ENCODE measurements around the gene RRAD.

RRAD gene

DNA sequence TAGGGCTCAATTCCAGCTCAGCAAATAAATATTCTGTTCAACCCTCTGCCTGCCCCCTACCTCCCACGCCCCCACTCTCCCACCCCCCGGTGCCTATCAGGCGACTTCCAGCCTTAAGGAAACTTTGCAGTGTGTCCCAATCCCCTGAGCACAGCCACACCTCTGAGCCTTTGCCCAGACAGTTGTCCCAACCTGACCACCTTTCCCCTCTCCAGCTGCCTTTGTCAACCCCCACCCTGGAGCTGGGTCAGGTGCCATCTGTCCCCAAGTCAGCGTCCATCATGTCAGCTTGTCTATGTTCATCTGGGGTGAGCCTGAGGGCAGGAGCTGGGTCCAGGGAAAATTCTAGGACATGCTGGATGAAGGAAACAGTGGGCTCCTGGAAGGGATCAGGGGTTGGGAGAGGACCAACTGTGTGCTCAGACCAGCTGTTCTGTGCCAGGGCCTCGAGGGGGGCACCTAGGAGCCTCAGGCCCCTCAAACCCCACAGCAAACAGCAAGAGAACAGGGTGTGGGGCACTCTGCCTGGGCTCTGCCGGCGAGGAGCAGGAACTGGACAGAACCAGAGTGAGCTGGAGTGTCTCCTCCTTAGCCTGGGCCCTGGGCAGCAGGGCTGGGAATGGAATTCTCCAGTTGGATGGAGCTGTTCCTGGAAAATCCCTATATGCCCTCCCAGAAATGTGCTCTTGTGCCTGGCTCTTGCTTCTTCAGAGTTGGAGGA, 24.5 kb downstream of the RRAD start:
- no peak overlapping the region for H3K4me3 ChIP-seq (replicated peaks; ENCODE audit: insufficient read depth, low read length)
- H3K27ac ChIP-seq (replicated peaks) = no peak overlapping the region
- H3K27me3 ChIP-seq (ENCODE audit: insufficient read depth, poor library complexity, severe bottlenecking) = no peaks in the 10 kb centered on the region
- DNase-seq (ENCODE audit: low read depth in 1 of 2, low spot score in 1 of 2) = no peak
- TF ChIP-seq GABPA (IDR thresholded peaks at IDR 0.05; ENCODE audit: low read depth) = no peak

DNA sequence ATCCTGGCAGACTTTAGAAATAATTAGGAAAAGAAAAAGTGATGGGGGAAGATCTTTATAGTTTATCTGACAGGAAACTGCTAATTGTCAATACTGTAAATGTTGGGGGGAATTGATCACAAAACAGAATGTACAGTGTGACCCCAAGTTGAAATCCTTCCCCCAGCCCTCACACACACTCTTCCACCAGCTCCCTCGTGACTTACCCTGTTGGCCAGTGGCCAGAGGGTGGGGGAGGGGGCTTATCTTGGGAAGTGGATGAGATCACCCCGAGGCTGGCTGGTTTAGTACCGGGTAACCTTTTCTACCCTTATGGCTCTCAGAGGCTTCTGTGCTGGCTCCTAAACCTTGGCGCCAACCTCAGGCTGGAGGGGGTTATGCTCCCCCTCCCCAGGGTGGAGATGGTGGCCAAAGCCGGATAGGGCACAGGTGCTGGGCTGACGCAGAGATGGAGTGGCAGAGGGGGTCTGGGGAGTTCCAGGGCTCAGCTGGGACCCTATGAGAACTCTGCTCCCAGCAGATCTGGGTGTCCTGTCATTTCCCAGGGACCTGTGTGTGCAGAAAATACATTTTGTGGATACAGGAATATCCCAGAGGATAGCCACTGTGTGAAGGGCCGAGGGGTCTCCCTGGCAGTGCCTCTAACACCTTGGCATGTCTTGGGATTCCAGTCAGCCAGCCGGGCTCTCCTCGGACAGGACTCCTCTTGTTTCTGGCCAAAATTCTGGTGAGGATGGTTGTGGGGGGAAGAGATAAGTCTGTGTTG, 25.2 kb downstream of the RRAD start:
- DNase-seq (ENCODE audit: low read depth in 1 of 2, low spot score in 1 of 2) = peak in 1 of 2 experiments; percentile 19
- Histone ChIP-seq H3K27ac (replicated peaks) (no peak overlapping the region), H3K4me3 (replicated peaks; ENCODE audit: insufficient read depth, low read length) (no peak overlapping the region), H3K27me3 (ENCODE audit: insufficient read depth, poor library complexity, severe bottlenecking) (no peaks in the 10 kb centered on the region)
- TF ChIP-seq GABPA (IDR thresholded peaks at IDR 0.05; ENCODE audit: low read depth) = no peak
- TF ChIP-seq, protein P1, sequence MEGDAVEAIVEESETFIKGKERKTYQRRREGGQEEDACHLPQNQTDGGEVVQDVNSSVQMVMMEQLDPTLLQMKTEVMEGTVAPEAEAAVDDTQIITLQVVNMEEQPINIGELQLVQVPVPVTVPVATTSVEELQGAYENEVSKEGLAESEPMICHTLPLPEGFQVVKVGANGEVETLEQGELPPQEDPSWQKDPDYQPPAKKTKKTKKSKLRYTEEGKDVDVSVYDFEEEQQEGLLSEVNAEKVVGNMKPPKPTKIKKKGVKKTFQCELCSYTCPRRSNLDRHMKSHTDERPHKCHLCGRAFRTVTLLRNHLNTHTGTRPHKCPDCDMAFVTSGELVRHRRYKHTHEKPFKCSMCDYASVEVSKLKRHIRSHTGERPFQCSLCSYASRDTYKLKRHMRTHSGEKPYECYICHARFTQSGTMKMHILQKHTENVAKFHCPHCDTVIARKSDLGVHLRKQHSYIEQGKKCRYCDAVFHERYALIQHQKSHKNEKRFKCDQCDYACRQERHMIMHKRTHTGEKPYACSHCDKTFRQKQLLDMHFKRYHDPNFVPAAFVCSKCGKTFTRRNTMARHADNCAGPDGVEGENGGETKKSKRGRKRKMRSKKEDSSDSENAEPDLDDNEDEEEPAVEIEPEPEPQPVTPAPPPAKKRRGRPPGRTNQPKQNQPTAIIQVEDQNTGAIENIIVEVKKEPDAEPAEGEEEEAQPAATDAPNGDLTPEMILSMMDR (IDR thresholded peaks at IDR 0.05; ENCODE audit: insufficient read depth, low read length) = no peak
- TF ChIP-seq, protein P2, sequence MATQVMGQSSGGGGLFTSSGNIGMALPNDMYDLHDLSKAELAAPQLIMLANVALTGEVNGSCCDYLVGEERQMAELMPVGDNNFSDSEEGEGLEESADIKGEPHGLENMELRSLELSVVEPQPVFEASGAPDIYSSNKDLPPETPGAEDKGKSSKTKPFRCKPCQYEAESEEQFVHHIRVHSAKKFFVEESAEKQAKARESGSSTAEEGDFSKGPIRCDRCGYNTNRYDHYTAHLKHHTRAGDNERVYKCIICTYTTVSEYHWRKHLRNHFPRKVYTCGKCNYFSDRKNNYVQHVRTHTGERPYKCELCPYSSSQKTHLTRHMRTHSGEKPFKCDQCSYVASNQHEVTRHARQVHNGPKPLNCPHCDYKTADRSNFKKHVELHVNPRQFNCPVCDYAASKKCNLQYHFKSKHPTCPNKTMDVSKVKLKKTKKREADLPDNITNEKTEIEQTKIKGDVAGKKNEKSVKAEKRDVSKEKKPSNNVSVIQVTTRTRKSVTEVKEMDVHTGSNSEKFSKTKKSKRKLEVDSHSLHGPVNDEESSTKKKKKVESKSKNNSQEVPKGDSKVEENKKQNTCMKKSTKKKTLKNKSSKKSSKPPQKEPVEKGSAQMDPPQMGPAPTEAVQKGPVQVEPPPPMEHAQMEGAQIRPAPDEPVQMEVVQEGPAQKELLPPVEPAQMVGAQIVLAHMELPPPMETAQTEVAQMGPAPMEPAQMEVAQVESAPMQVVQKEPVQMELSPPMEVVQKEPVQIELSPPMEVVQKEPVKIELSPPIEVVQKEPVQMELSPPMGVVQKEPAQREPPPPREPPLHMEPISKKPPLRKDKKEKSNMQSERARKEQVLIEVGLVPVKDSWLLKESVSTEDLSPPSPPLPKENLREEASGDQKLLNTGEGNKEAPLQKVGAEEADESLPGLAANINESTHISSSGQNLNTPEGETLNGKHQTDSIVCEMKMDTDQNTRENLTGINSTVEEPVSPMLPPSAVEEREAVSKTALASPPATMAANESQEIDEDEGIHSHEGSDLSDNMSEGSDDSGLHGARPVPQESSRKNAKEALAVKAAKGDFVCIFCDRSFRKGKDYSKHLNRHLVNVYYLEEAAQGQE (IDR thresholded peaks at IDR 0.05; ENCODE audit: insufficient replicate concordance, low read depth) = no peak
- TF ChIP-seq POLR2AphosphoS5 (IDR thresholded peaks at IDR 0.05; ENCODE audit: low read depth) = no peak
- no peak for TF ChIP-seq SPI1 (IDR thresholded peaks at IDR 0.05; ENCODE audit: borderline replicate concordance, low read depth)

DNA sequence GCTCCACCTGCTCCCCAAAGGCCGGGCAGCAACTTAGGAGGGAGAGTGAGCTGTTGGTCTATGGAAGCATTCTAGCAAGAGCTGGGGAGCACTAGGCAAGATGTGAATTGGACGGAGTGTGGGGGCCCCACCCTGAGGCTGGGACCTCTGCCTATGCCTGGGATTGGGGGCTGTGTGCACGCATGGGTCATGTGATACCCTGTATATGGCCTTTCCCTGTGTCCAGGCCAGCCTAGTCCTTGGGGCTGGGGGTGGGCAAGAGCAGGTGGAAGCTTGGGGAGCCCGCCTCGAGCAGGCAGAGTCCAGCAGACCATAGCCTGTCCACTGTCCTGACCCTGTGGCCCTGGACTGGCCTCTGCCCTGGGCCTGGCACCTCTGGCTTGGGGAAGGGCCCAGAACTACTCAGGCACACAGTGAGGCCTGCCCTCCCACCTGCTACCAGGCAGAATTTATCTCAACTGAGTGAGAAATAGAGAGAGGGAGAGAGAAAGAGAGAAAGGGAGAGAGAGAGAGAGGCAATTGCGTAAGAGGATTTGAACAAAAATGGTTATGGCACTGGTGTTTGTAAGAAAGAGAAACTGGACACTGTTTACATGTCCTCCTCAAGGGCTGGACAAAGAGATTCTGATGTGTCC, 25.9 kb downstream of the RRAD start:
- no peak for TF ChIP-seq GABPA (IDR thresholded peaks at IDR 0.05; ENCODE audit: low read depth)
- no peak for TF ChIP-seq SPI1 (IDR thresholded peaks at IDR 0.05; ENCODE audit: borderline replicate concordance, low read depth)
- TF ChIP-seq, protein P1 (IDR thresholded peaks at IDR 0.05; ENCODE audit: insufficient read depth, low read length) = no peak
- TF ChIP-seq, protein P2 (IDR thresholded peaks at IDR 0.05; ENCODE audit: insufficient replicate concordance, low read depth) = no peak
- TF ChIP-seq POLR2AphosphoS5 (IDR thresholded peaks at IDR 0.05; ENCODE audit: low read depth) = no peak
- Histone ChIP-seq H3K4me3 (replicated peaks; ENCODE audit: insufficient read depth, low read length) (no peak overlapping the region), H3K27ac (replicated peaks) (no peak overlapping the region), H3K27me3 (ENCODE audit: insufficient read depth, poor library complexity, severe bottlenecking) (no peaks in the 10 kb centered on the region)
- DNase-seq (ENCODE audit: low read depth in 1 of 2, low spot score in 1 of 2) = no peak

DNA sequence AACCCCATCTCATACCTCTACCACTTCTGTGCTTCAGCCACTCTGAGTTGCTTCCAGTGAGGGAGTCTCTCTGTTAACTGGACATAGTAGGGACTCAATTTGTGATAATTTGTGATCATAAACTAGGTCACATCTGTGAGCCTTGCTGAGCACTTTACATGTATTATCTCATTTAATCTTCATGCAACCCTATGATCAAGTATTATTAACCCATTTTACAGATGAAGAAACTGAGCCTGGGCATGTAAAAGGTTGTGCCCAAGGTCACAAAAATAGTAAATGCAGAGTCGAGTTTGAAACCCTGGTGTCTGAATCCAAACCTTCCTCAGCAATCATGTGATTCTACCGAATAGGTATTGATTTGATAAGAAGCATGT, 26.4 kb downstream of the RRAD start:
- no peaks in the 10 kb centered on the region for H3K27me3 ChIP-seq (ENCODE audit: insufficient read depth, poor library complexity, severe bottlenecking)
- no peak overlapping the region for H3K27ac ChIP-seq (replicated peaks)
- TF ChIP-seq SPI1 (IDR thresholded peaks at IDR 0.05; ENCODE audit: borderline replicate concordance, low read depth) (no peak), GABPA (IDR thresholded peaks at IDR 0.05; ENCODE audit: low read depth) (no peak)
- TF ChIP-seq, protein P2 (IDR thresholded peaks at IDR 0.05; ENCODE audit: insufficient replicate concordance, low read depth) = no peak
- TF ChIP-seq, protein P1 (IDR thresholded peaks at IDR 0.05; ENCODE audit: insufficient read depth, low read length) = no peak
- DNase-seq (ENCODE audit: low read depth in 1 of 2, low spot score in 1 of 2) = no peak
- H3K4me3 ChIP-seq (replicated peaks; ENCODE audit: insufficient read depth, low read length) = no peak overlapping the region

Data from HL-60 (cell line).